Neural progenitor cell (in vitro differentiated cells): ENCODE results near the gene MAP2K5.

ENCODE experiments used
- EZH2 ChIP-seq: fragments of 200-600 bp; sonication (generic); IDR thresholded peaks from 2 replicates; pipeline ENCODE4 v1.6.1; 2017; ENCODE audit warnings: antibody characterized with exemption, mild to moderate bottlenecking, moderate library complexity
- EZH2phosphoT487 ChIP-seq: fragments of 200-600 bp; sonication (generic); IDR thresholded peaks from 2 replicates; pipeline ENCODE4 v1.6.1; 2017; ENCODE audit warnings: antibody characterized with exemption

- no peak for TF ChIP-seq EZH2phosphoT487
- TF ChIP-seq EZH2 = no peak
These were observed 234.1 kb downstream of the MAP2K5 start for GRCh38 chr15:67776600-67776999.
